ENCODE data around the gene LYPD6.

Gene LYPD6

DNA sequence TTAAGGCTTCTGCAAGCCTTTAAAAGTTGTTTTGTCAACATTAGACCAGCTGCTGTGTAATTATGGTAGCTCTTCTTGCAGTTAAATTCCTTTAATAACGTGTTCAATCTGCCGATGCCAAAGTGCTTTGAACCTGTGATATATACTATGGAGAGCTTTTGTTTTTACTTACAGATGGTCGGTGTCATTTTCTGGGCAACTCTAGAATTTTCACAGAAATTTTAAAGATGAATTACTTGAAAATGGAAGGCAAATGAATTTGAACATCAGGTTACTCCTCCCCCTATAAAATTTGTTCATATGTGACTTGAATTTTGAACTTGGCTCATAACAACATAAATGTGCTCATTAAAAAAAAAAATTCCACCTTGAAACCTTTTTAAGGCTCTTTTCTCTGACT is 23.0 kb downstream of the LYPD6 start:
- no peak for DNase-seq

DNA sequence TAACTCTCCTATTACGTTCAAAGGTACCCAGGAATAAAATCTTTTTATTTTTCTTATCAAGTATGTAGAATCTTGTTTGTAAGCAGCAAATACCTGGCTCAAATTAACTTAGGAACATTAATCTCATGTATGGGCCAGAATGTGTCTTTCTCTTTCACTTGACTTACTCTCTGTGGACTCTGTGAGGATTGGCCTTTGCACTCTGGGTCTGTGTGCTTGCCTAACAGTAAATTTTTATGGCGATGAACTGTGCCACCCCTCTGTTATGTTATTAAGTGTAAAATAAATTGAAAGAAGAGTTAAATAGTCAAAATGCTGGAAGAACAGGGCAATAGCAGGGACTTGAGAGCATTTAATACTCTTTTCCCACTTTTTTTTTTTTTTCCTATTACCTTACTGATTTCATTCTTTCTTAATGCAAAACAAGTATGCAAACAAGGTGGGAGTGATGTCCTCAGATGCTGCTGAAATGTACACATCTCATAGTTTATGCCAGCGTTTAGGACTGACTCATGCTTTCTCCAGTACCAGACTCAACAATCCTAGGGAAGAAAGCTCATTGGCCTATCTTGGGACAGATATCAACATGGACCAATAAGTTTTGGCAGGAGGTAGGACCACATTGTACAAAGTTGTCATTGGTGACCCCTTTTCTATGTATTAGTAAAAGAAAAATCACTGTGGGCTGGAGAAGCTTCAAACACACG is 25.5 kb downstream of the LYPD6 start:
- no peak for DNase-seq

DNA sequence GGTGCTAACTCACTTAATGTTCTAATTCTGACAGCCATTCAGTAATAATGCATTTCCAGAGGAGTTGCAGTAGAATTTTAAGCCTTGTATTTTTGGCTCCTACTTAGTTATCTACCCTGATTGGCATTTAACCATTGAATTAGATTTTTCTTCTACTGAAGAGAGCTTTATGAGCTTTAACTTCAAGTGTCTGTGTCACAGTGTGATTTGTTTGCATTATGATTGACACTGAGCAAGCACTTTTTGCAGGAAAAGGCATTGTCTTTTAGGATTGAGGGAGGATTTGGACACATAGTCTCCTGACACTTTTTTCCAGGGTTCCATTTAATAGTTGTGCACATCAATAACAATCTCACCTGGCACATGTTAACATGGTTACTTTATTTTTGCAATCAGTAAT is 26.7 kb downstream of the LYPD6 start:
- no peak for DNase-seq

DNA sequence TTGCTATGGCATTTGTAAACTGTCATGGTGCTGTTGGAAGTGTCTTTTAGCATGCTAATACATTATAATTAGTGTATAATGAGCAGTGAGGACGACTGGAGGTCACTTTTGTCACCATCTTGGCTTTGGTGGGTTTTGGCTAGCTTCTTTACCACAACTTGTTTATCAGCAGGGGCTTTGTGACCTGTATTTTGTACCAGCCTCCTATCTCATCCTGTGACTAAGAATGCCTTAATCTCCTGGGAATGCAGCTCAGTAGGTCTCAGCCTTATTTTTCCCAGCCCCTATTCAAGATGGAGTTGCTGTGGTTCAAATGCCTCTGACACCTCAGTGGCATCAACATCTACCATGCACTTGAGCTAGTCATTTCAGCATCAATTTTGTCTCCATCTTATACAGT is 29.7 kb downstream of the LYPD6 start:
- DNase-seq = no peak

DNA sequence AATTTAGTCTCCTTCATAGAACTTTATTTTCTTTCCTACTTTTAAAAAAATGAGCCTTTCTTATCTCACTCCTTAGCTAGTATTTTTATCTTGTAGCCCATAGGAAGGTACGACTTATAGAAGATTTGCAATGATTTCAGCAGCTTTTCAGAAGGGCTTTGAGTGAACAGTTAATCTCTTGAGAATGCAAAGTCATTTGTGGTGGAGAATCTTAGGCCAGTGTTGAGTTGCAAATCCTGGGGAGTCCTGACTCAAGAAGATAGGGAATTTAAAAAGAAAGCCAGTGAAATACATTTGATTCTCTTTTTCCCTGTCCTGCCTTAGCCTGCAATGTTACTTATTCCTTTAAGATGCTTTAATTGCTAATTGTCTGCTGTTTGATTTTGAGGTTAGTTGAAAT is 33.6 kb downstream of the LYPD6 start:
- no peak for DNase-seq

DNA sequence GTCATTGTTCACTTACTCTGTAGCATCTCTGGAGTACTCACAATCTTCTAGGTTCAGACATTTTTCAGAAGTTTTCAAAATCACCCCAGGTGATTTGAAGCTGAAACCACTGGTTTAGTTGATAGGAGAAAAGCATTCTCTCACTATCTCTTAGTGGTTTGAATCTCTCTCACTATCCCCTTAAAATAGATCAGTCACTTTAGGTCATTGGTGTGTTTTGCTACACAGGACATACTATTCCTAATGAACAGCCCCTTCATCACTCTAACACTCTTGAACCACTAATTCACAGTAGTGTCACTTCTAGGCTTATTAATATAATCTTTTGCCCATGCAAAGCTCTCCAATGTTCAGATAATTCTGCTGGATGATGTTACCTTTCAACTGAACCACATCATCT is 34.5 kb downstream of the LYPD6 start:
- DNase-seq = no peak

DNA sequence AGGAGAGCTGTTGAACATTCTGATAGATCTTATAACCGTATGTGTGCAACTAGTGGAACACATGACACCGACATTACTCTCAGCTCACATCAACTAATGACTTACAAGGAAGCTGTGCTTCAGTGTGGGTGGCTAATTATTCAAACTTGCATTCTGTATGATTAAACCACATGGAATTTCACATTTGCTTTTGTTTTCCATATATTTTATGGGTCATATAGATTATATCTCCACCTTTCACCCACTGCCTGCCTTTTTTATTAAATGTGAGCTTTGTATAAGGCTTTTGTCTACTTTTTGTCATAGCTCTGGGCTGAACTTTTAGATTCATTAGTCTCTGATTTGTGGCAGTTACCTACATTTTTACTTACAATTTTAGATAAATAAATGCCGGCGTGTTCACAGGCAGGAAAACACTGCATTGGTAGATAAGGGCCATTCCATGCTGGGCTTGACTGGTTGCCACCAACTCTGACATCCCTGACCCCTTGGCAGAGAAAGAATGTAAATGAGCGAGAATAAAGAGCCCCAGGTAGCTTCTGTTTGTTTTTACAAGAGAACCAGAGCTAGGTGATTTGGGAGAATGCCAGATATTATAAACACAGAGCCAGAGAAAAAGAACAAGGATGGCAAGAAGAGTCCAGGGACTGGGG is 35.7 kb downstream of the LYPD6 start:
- no peak for DNase-seq

DNA sequence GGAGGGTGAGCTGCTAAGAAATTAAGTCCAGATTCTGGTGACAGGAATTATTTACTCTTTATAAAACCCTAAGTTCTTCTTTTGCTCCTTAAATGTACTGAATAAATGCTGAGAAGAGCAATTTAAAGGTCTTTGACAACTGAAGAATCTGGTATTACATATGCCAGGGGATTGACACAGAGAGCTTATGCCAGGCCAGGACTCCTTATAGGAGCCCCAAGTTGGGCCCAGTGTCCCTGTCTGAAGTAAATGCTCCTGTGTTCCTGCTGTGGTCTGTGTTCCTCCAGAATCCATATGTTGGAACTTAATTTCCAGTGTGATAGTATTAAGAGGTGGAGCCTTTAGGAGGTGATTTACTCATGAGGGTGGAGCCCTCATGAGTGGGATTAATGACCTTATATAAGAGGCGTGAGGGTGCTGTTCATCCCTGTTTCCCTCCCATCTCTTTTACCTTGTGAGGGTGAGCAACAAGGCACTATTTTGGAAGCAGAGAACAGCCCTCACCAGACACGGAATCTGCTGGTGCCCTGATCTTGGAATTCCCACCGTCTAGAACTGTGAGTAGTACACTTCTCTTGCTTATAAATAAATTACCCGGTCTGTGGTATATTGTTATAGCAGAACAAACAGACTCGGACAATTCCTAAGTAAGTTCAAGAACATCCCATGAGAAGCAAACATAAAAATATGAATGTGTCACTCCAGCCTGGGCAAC is 39.8 kb downstream of the LYPD6 start:
- no peak for DNase-seq

DNA sequence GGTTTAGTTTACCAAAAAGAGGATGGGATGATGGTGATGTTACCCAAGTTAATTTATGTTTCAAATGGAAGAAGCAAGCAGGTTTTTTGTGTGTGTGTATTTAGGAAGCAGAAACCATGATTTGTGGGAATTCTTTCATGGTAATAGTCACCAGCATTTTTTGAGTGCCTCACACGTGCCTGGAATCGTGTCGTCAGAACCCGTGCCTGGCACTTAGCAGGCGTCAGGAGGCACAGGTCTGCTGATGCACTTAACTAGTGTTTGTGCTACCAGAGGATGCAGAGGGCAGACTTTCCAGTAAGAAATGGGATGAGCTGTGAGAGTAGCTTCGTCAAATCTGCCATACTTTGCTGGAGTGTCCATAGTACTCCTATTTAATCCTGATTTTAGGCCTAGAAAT is 41.1 kb downstream of the LYPD6 start:
- DNase-seq = no peak

DNA sequence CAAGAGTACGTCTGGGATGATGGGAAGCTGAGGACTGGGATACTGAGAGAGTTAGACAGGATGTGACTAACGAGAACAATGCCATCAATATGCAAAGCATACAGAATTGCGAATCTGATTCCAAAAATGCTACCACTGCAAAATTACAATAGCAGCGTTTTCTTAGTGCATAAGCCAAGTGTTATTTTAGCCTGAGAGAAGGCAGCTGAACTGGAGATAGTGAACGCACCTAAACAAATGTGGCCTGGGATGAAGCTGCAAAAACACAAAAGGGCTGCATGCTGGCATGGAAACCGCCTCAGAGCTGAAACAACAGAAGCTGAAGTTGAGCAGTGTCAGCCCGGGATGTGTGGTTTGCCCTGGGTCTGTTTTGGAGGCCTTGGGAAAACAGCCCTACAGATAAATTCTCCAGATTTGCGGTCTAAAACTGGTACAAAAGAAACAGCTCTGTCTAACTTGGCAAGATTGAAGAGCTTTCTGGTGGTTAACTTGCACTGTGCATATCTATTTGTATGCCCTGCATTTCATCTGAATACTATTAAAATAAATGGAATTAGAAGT is 45.5 kb downstream of the LYPD6 start:
- no peak for DNase-seq

DNA sequence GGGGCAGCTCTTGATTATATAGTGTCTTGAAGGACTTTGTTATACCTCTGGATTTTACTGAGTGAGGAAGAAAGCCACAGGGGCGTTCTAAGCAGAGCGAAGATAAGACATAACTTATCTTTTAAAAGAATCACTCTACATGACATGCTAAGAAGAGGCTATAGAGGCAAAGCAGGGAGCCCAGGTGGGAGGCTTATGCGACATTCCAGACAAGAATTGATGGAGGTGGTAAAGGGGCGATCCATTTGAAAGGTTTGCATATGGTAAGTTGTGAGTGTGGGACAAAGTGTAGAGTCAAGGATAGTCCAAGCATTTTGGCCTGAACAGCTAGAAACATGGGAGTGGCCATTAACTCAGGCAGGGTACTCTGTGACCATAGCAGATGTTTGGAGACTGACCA is 49.8 kb downstream of the LYPD6 start:
- DNase-seq = no peak

DNA sequence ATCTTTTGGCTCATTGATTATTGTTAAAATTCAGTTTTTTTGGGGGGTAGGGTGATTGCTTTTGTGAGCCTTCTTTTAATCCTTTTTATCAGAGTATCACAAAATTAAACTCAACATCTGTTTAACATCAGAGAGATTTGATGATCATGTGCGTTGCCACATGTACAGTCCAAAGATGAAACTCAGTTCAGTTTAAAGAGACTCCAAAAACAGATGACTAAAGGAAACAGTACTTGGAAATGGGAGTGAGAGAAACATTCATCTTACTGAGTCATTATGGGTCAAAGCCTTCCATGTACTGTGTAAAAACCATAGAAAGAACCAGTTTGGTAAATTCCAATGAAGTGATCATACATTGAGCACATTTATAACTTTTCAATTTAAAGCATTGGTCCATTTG is 53.0 kb downstream of the LYPD6 start:
- no peak for DNase-seq

DNA sequence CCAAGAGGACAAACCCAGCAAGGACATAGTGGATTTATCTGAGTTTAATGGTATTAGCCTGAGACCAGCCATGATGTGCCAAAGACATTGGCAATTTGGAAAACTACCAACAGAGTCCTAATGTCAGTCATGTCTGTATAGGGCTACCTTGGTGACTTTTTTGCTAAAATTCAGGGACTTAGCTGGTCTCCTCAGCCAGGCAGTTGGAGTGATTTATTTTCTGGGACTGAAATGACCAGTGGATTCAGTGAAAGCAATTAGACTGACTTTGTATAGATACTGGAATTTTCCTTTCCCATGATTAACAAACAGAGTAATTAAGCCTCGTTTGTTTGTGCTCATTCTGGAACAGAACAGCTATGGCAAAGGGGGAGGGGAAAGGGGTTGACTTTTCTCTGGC is 55.0 kb downstream of the LYPD6 start:
- DNase-seq = no peak

DNA sequence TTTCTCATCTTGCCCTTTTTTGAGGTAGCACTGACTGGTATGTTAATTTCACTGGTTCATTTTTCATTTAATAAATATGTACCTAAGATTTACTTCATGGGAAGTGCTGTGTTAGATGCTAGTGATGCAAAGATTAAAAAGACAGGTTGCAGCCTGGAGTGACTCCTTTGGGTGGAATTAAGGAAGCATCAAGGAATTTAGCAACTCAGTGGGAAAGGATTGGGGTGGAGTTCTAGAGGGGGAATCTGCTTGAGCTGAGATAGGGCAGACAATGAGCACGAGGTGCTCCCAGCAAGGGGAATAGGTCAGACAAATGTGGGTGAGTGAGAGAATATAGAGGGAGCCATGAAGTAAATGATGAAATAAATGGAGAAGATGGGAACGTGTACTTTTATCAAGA is 57.0 kb downstream of the LYPD6 start:
- no peak for DNase-seq

DNA sequence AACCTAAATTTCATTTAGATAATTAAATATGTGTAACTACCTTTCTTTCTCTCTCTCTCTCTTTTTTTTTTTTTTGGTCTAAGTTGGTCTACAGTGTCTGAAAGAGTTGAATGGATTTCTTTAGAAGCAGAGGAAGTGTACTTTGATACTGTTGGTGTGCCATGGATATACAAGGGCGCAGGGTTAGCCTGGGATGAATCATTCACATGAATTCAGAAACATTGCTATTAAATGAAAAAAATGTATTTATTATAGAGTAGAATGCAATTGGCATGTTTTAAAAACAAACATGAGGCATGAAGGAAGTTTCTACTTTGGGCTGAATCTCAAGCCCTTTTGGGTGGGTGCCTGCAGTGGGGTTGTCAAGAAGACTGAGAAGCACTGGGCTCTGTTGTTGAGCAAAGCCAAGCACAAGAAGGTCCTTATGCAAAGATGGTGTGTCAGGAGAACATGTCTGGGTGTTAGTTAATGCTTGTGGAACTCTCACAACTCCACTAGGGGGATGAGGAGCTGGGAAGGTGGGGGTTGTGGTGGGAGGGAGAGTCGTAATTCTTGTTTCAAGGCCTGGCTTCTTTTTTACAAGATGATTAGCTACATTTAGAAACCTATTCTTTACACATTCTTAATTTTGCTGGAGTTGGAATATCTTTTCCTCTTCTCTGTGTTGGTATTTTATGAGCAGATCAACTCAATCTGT is 57.9 kb downstream of the LYPD6 start:
- DNase-seq = no peak

DNA sequence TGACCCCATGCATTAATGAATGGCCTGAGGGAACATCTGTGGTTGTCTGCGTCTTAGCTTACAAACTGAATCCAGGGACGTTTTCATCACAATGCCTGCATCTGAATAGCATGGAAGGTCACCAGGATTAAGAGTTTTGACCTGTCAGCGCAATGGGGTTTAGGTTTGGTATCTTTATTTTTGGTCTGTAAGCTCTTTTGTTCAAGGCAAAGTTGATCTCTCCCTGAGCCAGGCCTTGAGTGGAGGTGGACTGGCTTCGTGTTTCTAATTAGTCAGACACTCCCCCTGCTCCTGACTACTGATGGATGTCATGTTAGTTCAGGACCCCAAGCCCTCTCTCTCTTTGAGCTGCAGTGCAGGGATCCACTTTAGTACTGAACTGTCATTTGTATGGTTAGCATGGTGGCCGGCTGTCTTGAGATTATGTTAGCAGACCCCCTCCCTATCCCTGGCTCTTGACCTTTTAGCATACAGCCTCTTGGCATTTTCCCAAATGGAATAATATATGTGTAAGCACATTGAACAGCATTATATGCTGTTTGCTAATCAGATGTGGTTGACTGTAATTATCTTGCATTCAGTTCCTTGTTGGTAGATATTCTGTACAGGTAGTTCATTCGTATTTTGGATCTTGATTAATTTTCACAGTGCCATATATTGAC is 59.2 kb downstream of the LYPD6 start:
- DNase-seq = no peak

DNA sequence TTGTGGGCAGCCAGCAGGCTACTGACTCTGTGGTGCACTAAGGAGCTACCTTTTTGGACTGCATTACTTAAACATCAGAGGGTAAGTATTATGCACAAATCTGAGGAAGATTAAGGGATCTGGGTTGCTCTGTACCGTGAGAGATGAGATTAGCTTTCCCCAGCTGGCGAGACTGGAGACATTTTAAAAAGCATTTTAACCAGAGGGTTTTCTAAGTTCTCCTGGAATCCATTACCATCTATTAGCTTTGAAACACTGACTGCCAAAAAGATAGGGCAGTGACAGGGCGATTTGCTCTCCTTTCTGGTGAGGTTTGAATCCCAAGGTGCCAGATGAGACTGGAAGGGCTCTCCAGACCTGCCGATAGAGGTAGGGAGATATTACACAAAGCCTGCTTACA is 63.2 kb downstream of the LYPD6 start:
- no peak for DNase-seq

DNA sequence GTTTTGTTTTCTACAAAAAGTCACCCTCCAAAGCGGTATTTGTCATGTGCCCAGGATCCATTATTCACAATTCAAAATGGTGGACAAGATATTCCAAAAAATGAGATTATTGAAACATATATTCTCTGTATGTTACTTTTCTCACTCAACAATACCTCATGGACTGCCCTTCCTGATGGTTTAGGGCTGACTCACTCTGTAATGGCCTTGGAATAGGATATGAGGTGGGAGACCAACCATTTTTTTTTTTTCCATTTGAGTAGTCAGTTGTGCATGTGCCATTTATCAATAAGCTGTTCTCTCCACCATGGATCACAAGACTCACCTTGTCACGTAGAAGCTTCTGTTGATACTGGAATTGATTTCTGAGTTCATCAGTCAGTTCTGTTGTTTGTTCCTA is 64.5 kb downstream of the LYPD6 start:
- no peak for DNase-seq

DNA sequence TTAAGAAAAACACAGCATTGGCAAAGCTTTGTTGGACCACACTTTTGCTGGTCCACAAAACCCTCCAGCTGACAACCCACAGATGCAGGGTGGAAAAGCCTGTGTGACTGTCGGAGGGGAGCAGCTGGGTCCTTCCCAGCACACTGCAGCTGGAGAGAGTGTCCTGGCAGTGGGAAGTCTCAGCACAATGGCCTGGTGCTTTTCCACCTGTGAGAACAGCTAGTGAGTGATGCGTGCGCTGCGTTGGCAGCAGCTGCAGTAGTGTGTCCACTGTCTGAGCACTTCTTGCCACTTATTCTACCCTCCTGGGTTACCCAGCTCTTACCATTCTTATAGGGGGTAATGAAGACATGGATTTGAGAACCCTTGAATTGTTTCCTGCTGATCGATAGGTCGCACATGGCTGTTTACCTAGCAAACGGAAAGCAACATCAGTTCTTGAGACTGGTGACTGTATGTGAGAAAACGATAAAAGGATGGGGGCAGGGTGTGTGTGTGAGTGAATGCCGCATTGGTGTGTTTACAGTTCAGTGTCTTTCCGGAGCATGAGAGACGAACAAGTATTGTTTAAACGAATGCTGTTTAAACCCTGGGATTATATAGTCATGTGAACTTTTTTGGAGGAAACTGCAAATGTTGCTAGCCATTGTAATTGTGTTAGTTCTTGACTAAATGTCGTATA is 69.7 kb downstream of the LYPD6 start:
- DNase-seq = no peak

DNA sequence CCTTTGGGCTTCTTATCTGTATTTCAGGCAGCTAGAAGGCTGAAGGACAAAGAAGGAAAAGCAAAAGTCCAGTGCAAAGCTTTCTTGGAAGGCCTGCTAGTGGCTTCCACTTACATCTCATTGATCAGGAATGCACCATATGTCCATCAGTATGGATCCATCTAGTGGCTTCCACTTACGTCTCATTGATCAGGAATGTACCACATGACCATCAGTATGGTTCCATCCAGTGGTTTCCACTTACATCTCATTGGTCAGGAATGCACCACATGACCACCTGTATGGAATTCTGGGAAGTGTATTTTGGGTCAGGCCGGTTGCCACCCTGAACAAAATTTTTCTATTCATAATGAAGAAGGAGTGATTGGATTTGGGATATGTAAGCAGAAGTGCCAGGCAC is 70.6 kb downstream of the LYPD6 start:
- DNase-seq = no peak

DNA sequence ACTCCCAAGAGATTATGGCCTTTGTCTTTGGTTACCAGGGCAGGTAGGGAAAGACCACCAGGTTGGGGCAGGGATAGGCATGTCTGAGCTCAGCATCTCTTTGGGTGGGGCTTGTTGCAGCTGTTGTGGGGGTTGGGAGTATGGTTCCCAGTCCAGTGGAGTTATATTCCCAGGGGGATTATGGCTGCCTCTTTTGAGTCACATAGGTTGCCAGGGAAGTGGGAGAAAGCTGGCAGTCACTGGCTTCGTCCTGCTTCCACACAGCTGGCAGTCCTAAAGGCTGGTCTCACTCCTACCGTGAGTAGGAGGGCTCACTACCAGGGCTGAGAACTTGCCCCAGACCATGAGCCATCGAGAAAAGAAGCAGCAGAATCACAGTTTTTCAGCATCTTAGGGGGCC is 79.1 kb downstream of the LYPD6 start:
- no peak for DNase-seq
